SK-MEL-5 (cell line): ENCODE measurements around the gene RNF220. TPM values are rescaled to one million over a fixed set of nuclear protein-coding genes. Genes with fewer than 3 reads are reported as not detected.

Experiments used
- DNase-seq: peaks from one replicate; pipeline ENCODE4 v3.0.0-alpha.2; 2016; ENCODE audit warnings: low read depth, low spot score
- in situ Hi-C: cut with HindIII; loops from 2 replicates; pipeline ENCODE4 v1.10.0; 2016; ENCODE audit warnings: low sequenced_read_pairs, high pct_unique_total_duplicates, low pct_unique_long_range_greater_than_20kb
- total RNA-seq: library from RNA; depleted of rRNA; stranded (reverse); fragments of >200 nt; shearing (Covaris generic); gene quantifications from 2 replicates; pipeline ENCODE4 v1.2.3, GENCODE V29; 2014

The RNF220 gene
- total RNA-seq, 1 experiment from 2014 or later: 68.8 TPM

- no peak for DNase-seq
- in situ Hi-C loops: no loop called here
These were observed 199.3 kb downstream of the RNF220 start for GRCh38 chr1:44604157-44604955.

GRCh38 chr1:44605914-44606615 is 201.0 kb downstream of the RNF220 start:
- in situ Hi-C loops: no loop called here
- DNase-seq: no peak

GRCh38 chr1:44606701-44607281 is 201.7 kb downstream of the RNF220 start:
- DNase-seq: no peak
- in situ Hi-C loops: no loop called here

- peak; percentile 34 for DNase-seq
- in situ Hi-C loops: no loop called here
These were observed 203.1 kb downstream of the RNF220 start for GRCh38 chr1:44608141-44608540.

GRCh38 chr1:44609412-44609767 is 204.3 kb downstream of the RNF220 start:
- peak; percentile 66 for DNase-seq
- in situ Hi-C loops: no loop called here

- in situ Hi-C loops: no loop called here
These were observed 204.9 kb downstream of the RNF220 start for GRCh38 chr1:44609768-44610526.

GRCh38 chr1:44610527-44611148 is 205.6 kb downstream of the RNF220 start:
- DNase-seq: no peak
- in situ Hi-C loops: no loop called here

More at GRCh38 chr1:44609768-44610526, 204.9 kb downstream of the RNF220 start:
- no peak for DNase-seq

GRCh38 chr1:44611419-44611818 is 206.4 kb downstream of the RNF220 start:
- in situ Hi-C loops: no loop called here
- no peak for DNase-seq

- DNase-seq: no peak
- in situ Hi-C loops: no loop called here
These were observed 206.8 kb downstream of the RNF220 start for GRCh38 chr1:44611866-44612265.

GRCh38 chr1:44613941-44614340 is 208.9 kb downstream of the RNF220 start:
- DNase-seq: no peak
- in situ Hi-C loops: no loop called here

- no peak for DNase-seq
- in situ Hi-C loops: no loop called here
These were observed 211.4 kb downstream of the RNF220 start for GRCh38 chr1:44616284-44616990.

GRCh38 chr1:44616991-44617702 is 212.1 kb downstream of the RNF220 start:
- no peak for DNase-seq
- in situ Hi-C loops: no loop called here

- in situ Hi-C loops: no loop called here
These were observed 212.6 kb downstream of the RNF220 start for GRCh38 chr1:44617703-44618029.

GRCh38 chr1:44619261-44619900 is 214.3 kb downstream of the RNF220 start:
- DNase-seq: no peak
- in situ Hi-C loops: no loop called here

More at GRCh38 chr1:44617703-44618029, 212.6 kb downstream of the RNF220 start:
- no peak for DNase-seq

GRCh38 chr1:44620072-44620471 is 215.0 kb downstream of the RNF220 start:
- in situ Hi-C loops: no loop called here
- no peak for DNase-seq

- in situ Hi-C loops: no loop called here
- DNase-seq: no peak
These were observed 216.8 kb downstream of the RNF220 start for GRCh38 chr1:44621841-44622286.
